Activated T-helper 1 cell treated with anti-CD3 and anti-CD28 coated beads, Interleukin-2, amount 50 U/mL, for 16 hours (primary cell): ENCODE measurements around the gene GALK2.

Experiments used
- DNase-seq, 2 donors: peaks; one replicate each; pipeline ENCODE4 v3.0.0-alpha.2; 2020; ENCODE audit warnings: low read depth in 1 of 2, low spot score in 1 of 2

GALK2 gene

DNA sequence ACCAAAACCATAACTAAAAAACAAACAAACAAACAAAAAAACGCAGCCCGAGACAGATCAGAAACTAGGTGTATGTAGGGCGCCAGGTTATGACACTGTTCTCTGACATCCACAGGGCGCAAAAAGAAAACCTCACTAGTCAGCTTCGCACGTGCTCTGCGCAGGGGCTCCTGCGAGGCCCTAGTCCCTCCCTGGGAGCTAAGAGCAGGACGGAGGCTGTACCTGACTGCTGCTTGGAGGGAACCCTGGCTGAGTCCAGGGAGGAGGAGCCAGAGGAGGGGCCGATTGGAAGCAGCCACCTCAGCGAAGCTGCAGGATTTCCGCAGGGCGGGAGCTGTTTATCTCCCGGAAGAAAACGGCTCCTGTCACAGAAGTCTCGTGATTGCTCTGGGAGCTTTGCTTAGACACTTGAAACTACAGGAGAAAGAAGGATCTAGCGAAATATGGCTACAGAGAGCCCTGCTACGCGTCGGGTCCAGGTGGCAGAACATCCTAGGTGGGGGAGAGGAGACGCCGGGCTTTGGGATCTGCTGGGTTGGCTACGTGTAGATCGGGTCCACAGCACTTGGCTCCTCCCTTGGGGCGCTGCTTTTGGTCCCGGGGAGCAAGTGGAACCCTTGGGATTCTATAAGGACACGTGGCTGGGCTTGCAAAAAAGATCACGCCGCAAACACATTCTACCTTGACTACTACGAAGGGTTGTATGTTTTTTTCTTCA lies at the start of gene GALK2:
TSS of gene GALK2 (plus strand) at position 368 of the 718 bp plus-strand sequence. CDS start at position 444, 76 bp downstream.
- peak; percentile 52 to 71 for DNase-seq

DNA sequence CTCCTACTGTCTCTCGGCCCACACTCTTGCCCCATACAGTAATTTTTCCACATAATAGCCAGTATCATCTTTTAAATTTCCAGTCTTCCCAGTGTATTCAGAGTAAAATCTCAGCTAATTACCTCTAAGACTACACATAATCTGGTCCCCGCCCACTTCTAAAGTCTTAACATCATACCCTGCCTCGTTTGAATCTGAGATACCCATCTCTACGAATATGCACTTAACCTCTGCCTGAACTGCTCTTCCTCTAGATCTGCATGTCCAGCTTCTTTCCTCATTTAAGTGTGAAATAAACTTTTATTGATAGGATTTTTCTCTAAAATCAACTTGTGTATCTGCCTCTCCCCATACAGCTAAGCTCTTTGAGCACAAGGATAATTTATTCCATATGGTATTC lies 49.2 kb upstream of the GALK2 start:
- DNase-seq: no peak

DNA sequence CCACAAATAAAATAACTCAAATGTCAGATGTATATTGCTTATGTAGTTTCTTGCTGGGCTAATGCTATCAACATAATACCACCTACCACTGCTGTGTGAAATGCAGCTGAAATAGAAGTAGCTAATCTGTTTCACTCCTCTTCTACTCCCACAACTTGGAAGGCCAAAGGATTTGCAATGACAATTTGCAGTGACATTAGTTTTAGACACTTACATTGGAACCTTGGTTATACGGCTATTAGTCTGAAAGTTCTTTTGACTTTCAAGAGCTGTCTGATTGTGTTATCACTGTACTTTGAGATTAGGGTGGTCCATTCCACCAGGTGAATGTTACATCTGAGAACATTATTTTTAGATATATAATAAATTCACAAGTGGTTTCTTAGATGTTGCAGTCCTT lies 48.1 kb upstream of the GALK2 start:
- no peak for DNase-seq

DNA sequence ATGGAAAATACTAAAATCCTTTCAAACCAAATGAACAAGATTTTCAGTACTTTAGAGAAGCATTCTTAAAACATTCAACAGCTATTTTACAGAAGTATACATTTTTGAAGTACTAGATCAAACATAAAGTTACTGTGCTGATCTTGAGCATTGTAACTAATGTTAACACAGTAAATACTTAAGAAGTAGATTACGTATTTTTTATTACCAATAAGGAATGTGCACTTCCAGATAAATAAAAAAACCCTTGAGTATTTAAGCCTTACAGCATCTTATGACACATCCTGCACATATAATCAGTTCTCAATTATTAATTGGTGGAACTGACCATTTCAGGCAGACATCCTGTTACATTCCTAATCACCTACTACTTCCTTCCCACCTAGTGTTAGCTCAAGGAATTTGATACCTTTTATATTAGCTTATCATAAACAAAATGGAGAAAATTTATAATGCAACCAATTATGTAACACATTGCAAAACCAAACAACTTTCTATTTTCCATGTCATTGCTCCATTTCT lies 47.4 kb upstream of the GALK2 start:
- no peak for DNase-seq

DNA sequence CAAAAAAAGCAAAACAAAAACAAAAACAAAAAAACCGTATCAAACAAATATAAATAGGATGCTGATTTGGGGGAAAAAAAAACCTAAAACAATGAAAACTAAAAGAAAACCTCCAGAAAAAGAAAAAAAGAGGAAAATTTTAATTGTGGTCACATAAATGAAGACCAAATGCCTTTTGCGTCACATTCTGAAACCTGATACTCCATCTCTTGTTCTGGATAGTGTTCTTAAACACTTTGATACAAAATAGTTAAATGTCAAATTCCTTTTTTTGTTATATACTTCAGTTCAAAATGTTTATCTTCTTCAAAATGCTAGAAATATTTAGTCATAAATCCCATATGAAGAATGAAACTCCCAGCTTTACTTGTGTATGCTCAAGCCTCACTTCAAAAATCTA lies 45.7 kb upstream of the GALK2 start:
- DNase-seq: no peak

DNA sequence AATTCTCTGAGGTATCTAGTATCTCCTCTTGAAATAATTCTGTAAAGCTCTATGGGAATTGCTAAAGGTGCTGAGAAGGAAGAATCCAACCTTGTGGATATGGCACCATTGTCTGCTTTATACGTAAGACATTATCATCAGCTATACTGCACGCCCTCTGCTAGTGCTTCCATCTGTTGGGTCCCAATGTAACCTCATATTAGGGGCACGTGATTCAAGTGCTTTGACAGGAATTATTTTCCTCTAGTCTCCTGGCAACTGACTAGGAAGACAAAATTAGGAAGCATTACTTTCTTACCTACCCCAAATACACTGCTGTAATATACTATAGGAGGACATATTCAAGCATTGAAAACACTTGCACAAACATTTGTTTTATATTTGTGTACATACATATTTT lies 38.6 kb upstream of the GALK2 start:
- DNase-seq: no peak

DNA sequence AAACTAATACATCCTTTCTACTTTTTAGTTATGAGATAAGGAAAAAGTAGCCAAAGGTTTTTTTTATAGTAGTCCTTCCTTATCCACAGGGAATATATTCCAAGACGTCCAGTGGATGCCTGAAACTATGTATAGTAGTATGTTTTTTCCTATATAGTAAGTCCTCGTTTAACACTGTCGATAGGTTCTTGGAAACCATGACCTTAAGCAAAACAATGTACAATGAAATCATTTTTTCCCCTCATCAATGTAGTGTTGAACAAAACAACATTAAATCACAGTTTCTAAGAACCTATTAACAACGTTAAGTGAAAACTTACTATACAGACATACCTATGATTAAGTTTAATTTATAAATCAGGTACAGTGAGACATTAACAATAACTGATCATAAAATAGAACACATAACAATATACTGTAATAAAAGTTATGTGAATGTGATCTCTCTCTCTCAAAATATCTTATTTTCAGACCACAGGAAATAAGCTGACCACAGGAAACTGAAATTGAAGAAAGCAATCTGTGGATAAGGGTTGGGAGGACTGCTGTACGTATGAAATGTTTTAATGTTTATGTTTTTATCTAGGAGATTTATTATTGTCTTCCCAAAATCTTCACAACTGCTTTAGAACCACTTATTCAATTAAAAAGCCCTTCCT lies 35.2 kb upstream of the GALK2 start:
- no peak for DNase-seq

DNA sequence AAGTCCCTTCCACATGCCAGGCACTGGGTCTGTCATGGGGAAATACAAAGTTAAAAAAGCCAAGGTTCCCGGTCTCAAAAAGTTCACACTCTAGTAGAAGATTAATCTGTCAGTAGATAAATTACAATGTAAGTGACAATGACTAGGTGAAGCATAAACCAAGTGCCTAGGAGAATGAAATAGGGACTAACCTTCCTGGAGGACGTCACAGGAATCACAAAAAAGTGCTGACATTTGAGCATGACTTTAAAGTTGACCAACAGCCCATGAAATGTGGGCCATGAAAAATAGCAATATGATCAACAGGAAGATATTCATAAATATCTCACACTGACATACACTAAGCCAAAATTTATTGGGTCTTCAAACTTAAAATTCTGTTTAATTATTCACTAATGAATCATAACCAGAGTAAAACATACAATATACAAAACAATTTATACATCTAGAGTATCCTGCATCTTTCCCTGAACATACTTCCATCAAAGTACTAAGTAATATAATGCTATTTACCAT lies 34.6 kb upstream of the GALK2 start:
- DNase-seq: no peak

DNA sequence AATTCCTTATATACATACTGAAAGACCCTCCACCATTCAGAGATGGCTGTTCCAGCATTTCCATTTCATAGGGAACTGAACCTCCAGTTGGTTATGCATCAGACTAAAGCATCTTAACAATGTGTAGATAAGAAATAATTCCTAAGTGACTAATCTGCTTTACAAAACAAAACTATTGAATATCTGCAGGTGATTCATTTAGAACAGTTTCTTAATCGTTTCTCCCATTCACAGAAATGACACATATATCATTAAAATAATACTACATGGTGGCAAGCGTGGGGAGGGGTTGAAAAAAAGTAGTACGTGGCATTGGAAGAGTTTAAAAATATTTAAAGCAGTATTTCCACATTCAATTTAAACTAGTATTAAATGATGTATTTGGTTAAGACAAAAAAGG lies 34.1 kb upstream of the GALK2 start:
- no peak for DNase-seq

DNA sequence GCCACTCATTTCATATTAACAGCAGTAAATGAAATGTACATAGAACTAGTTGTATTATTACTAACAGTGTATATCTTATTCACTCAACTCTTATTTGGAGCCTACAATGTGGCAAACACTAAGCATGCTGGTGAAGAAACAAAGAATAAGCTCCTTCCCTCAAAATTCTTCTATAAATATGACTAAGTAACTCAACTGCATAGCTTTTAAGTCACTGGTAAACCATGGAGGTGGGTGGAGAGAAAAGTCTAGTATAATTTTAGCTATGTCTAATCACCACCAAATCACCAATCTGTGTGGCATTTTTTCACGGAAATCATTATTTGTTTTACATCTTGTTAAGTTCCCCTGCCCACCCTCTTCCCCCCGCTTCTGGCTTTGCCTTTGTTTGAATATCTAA lies 32.2 kb upstream of the GALK2 start:
- no peak for DNase-seq

DNA sequence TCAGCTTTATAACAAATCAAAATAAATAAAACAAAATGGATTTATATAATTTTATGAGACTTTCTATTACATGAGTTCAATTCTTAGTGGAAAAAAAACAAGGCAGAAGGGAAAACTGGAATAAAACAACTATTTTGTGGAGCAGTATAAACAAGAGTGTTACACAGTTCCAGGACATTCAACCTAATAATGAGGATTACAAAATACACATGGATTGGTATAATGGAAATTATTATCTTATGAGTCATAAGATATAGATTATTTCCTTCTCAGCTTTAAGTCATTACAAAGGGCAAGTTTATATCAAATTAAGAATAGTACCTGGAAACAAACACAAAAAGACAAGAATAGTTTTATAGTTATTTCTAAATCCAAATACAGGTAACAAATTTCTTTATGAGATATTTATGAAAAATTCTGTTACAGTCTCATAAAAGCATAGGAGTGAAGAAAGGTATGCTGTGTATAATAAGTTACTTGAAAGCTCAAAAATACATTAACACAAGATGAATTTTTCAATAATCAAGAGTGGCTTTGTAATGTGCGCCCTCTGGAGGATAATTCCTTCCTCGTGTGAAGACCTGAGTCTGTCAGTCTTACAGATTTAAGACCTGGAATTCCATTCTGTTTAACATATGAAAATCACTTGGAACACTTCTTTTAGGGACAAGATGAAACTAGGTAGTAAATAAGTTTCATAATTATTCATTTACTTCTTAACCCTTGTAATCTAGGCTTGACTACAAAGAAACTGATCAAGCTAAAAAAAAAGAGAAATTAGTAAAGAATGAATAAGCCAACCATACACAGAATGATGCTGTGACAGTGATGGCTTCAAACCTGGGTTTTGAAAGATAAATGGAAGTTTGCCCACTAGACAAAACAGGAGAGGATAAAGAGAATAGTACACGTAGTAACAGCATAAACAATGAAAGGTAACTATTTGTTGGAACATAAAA lies 24.1 kb upstream of the GALK2 start:
- no peak for DNase-seq

DNA sequence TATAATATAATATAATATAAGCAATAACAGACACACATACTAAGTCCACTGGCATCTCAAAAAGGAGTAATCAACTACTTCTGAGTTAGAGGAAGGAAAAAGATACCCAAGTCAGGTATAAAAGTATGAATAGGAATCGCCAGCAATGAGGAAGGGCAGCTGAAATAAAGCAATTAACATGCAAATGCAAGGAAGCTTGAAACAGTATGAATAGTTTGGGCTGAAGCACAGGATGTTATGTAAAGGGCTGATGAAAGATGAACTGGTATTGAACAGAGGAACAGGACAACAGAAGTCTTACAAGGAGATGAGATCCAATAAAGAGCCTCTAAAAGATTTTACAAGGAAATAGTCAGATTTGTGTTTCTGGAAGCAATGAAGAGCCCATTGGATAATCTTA lies 21.7 kb upstream of the GALK2 start:
- DNase-seq: no peak

DNA sequence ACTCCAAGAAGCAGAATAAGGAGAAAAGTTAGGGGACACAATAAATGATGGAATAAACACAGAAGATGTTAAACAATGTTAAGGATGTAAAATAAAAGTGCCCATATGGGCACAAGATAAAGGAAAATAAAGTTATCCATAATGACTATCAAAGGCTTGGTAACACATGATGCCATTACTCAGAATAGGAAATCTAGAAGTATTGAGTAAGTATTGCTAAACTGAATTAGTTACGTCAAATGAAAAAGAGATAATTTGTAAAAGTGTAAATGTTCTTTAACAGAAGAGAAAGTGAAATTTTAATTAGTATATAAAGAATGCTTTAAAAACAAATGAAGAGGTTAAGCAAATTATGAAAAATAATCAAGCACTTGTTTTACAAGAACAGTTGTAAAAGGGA lies 21.3 kb upstream of the GALK2 start:
- DNase-seq: no peak

DNA sequence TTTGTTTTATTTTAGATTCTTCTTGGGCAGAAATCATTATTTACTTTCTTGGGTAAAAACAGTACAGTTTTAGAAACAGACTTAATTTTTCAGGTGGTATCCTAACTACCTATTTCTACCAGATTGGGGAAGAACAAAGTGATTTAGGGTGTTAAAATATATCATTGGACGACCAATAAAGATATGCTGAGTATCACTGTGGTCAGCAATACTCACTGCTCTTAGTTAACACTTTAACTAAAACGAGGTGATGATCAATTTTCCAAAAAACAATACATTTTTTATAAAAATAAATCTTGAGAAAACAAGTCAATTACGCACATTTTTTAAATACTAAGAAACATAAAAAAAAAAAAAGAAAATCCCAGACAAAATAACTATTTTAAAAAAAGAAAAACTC lies 18.2 kb upstream of the GALK2 start:
- DNase-seq: no peak

DNA sequence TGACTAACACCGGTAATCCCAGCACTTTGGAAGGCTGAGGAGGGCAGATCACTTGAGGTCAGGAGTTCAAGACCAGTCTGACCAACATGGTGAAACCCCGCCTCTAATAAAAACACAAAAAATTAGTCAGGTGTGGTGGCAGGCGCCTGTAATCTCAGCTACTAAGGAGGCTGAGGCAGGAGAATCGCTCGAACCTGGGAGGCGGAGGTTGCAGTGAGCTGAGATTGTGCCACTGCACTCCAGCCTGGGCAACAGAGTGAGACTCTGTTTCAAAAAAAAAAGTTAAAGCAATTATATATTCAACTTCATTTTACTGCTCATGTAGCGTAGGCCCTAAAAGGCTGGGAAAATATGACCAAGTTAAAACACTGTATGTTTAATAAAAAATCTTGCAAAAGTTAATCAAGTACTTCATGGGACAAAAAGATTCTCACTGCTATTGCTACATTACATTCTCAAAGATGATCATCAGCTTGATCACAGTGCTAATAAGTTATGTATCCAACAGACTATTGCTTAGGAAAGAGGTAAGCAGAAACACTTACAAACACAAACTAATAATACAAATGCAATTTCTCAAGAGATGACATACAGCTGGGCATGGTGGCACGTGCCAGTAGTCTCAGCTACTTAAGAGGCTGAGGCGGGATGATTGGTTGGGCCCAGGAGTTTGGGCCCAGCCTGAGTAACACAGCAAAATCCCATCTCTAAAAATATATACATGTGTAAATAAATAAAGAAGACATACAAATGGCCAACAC lies 17.3 kb upstream of the GALK2 start:
- no peak for DNase-seq

DNA sequence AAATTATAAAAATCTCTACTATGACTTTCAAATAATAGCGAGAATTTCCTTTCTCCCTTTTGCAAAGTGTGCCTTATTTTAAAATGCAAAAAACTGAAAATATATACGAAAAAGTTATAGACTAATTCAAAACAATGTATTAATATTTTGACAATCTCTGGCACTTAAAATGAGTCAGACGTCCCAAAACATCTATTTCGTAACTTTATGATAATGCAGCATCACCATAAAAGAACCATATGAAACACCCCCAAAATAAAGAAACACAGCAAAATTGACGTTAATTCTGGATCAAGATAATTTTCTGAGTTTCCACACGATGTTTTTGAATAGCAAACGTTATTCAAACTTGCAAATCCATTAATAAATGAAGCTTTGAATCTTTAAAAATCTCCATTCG lies 15.7 kb upstream of the GALK2 start:
- no peak for DNase-seq

DNA sequence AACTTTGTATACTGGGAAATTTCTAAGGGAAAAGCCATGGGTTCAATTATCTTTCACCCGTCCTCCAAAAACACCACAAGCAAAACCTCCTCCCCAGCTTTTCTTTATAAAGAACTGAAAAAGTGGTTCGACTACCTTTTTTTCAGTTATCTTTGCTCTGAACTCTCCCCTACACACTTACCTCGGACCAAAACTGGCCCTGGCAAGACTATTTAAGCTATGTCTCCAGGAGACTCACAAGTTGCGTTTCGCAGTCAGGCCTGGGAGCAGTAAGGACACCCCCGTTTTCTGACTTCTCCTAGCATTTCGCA lies 15.3 kb upstream of the GALK2 start:
- no peak for DNase-seq

DNA sequence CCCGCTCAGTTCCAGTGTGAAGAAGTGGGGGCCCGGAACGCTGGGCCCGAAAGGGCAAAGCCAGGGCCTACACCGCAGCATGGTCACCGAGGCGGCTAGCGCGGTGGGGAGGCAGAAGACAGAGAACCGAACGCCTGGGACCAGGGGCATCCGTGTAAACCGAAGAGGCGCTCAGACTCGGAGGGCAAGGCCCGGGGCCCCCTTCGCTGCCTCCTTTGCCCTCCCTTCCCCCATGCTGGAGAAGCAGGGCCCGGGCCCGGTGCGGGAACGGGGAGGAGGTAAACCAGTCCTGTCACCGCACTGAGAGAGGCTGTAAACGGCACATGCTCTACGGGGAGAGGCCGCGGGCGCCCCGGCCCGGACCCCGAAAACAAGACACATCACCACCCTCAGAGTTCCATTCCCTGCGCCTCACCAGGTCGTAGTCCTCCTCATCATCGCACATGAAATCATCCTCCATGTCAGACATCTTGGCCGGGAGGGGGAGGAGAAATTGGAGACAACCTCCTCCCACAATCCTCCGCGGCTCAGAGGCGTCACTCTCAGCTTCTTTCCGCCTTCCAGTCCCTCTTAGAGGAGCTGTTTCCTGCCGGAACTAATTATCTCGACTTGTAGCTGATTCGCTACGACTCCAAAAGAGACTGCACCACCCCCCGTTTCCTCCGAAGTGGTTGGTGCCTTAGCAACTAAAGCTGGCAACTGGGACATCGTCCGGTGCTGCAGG lies 14.8 kb upstream of the GALK2 start, which contains the start of gene COPS2:
TSS of gene COPS2 (minus strand) at position 490 of the 724 bp plus-strand sequence. CDS start at position 469, 21 bp downstream.
- peak; percentile 77 to 86 for DNase-seq

DNA sequence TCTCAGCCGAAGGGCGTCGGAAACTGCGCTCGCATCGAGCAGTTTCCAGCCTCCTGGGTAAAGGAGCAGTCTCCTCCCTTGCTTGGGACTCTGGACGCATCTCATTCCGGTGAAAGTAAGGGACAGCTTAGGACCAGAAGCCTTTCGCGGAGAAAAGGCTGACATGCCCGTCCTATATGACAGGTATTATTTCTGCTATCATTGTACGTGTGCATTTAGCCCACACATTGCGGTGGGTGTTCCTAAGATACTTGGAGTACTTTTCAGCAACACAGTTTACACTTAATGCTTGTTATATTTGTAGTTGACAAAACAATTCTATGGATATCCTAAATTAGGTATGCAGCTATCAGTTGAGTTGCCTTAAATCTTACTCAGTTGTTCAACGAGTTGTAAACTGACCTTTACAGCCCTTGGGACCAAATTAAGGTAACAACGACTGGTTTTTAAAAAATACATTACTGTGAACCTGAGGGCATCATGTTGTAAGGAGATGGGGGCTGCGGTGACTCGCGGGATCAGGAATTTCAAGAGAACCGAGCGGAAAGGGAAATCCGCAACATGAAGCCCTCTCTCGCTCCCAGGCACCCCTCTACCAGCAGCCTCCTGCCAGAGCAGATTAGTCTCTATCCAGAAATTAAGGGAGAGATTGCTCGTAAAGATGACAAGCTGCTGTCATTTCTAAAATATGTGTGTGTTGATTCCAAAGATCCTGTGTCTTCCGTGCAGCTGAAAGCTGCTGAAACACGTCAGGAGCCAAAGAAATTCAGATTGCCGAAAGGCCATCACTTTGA lies 14.0 kb upstream of the GALK2 start:
- no peak for DNase-seq
